PC-9 (cell line): ENCODE results near the gene GNG7.

Source experiments
- EZH2 ChIP-seq: fragments of 200-600 bp; sonication (generic); IDR thresholded peaks from 2 replicates; pipeline ENCODE4 v1.8.0; 2017; ENCODE audit warnings: antibody characterized with exemption, low read depth
- TF ChIP-seq, protein P1 (sequence below): fragments of 200-600 bp; sonication (generic); conservative IDR thresholded peaks from 2 replicates; pipeline ENCODE4 v1.6.1; 2017; ENCODE audit warnings: mixed run types, antibody characterized with exemption, mild to moderate bottlenecking, moderate library complexity

- no peak for TF ChIP-seq EZH2
- TF ChIP-seq, protein P1, sequence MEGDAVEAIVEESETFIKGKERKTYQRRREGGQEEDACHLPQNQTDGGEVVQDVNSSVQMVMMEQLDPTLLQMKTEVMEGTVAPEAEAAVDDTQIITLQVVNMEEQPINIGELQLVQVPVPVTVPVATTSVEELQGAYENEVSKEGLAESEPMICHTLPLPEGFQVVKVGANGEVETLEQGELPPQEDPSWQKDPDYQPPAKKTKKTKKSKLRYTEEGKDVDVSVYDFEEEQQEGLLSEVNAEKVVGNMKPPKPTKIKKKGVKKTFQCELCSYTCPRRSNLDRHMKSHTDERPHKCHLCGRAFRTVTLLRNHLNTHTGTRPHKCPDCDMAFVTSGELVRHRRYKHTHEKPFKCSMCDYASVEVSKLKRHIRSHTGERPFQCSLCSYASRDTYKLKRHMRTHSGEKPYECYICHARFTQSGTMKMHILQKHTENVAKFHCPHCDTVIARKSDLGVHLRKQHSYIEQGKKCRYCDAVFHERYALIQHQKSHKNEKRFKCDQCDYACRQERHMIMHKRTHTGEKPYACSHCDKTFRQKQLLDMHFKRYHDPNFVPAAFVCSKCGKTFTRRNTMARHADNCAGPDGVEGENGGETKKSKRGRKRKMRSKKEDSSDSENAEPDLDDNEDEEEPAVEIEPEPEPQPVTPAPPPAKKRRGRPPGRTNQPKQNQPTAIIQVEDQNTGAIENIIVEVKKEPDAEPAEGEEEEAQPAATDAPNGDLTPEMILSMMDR: no peak
Measured at GRCh38 chr19:2646866-2647535, 55.5 kb downstream of the GNG7 start.
